SHP77 treated with DMSO at 0.1 percent for 48 hours (cell line): Measurements from ENCODE around the gene NARS2.
"Not testable (repeated sequence)": the region's sequence is repeated elsewhere in the genome, so short reads cannot be mapped to it uniquely, and the experiment has no call there.

Source experiments
- DNase-seq: peaks from one replicate; lab custom pipeline; 2025; lab: John Stamatoyannopoulos, UW

The NARS2 gene

DNA sequence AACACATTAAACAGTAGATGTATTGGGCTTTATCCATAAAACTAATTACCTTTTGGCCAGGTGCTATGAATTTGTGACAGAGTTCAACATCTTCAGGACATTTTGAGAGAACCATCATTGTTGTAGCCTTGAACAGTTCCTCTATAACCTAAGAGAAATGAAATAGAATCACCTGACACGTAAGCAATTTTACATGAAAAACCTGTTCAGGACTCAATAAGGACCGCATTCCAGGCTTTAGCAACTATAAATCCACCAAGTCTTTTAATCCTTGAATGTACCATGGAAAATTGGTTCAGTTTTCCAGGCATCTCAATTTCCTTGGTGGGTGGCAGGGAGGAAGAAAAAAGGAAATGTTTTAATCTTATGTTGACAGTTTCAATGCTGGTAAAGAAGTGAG lies 96.1 kb downstream of the NARS2 start:
- no peak for DNase-seq

GRCh38 chr11:78476066-78476465 lies 98.6 kb downstream of the NARS2 start:
- no peak for DNase-seq

DNA sequence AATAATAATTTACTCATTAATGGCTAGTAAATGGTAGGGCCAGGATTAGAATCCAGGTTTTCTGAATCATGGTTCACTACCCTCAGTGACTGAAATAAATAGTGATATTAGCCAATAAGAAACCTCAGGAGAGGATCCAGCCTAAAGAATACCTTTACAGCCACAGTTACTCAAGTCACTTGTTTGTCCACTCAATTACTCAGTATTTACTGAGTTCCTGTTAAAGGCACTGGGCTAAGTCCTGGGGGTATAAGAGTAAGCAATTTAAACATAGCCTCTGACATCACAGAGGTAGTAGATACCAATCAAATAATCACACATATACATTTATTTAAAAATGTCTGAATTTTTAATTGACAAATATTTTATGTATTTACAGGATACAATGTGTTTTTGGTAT lies 100.2 kb downstream of the NARS2 start:
- no peak for DNase-seq

DNA sequence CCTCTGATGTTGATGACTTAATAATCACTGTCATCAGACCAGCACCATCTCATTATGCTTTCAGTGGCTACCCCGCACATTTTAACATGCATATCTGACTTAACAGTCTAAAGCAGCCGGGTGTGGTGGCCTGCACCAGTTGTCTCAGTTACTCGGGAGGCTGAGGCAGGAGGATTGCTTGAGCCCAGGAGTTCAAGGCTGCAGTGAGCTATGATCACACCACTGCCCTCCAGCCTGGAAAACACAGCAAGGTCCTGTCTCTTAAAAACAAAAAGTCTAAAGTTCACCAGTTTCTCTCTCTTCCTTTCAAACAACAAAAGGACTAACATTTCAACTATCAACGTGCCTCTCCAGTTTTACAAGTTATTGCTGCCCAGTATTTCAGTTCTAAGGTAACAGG lies 101.8 kb downstream of the NARS2 start:
- no peak for DNase-seq

DNA sequence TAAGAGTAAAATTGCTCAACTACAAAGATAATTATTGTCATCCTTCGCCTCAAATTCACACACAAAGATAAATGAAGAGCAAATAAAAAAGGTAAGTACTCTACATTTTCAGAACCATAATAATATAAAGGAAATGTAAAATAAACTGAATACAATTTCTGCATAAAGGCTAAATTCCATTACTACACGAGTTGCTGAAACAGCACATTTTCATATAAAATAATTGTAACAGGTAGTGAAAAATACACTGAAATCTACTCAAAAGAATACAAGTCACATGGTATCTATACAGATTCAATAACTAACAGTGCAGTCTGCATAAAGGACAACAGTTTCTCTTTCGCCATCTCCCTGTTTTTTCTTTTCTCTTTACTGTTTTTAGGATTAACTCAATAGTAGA lies 102.3 kb downstream of the NARS2 start:
- DNase-seq, result no peak

- DNase-seq, result no peak
Observed at GRCh38 chr11:78470861-78471442, 103.7 kb downstream of the NARS2 start.

DNA sequence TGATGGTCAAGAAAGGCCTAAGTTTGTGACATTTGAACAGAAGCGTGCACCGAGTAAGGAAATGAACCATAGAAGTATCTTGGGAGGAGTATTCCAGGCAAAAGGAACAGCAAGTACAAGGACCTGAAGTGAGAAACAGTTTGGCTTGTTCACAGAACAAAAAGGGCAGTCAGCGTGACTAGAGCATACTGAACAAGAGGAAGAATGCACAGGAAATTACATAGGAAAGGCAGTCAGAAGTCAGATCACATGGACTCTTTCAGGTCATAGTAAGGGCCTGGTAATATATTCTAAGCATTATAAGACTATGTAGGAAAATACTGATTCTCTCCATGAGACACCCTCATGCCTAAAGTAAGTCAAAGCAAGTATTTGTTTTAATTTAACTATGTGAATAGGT lies 104.8 kb downstream of the NARS2 start:
- DNase-seq, result no peak

DNA sequence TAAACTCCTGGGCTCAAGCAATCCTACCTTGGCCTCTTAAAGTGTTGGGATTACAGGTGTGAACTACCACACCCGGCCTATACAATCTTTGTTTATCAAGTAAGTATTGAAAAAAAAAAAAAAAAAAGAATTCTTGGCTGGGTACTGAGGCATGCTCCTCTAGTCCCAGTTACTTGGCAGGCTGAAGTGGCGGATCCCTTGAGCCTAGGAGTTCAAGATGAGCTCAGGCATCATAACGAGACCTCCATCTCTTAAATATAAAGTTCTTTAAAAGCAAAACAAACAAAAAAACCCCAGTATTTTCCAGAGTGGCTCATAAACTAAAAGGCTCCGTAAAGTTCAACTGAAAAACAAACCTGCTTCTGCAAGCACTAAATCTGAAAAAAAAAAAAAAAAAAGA lies 106.7 kb downstream of the NARS2 start:
- DNase-seq, result no peak

- no peak for DNase-seq
Observed at GRCh38 chr11:78467370-78467769, 107.3 kb downstream of the NARS2 start.

GRCh38 chr11:78465169-78465942 lies 109.3 kb downstream of the NARS2 start:
- no peak for DNase-seq

DNA sequence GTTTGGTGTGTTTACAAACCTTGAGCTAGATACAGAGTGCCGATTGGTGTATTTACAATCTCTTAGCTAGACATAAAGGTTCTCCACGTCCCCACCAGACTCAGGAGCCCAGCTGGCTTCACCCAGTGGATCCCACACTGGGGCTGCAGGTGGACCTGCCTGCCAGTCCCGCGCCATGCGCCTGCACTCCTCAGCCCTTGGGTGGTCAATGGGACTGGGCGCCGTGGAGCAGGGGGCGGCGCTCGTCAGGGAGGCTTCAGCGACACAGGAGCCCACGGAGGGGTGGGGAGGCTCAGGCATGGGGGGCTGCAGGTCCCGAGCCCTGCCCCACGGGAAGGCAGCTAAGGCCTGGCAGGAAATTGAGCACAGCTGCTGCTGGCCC lies 109.9 kb downstream of the NARS2 start:
- not testable (repeated sequence) for DNase-seq

- DNase-seq, result no peak
Observed at GRCh38 chr11:78460471-78460870, 114.2 kb downstream of the NARS2 start.

DNA sequence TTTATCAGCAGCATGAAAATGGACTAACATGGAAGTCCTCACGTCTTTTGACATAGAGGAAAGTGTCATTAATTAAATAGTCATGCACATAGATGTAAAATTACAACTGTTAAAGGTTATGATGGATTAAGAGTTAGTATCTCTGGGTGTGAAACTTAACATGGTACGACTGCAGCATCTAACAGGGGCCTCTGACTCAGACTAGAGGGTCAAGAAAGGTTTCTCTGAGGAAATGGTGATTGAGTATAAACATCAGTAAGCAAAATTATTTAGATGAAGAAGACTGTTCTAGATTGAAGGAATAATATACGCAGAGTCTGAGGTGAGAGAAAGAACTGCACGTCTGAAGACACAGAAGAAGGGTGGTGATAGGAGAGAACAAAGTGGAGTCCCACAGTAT lies 114.9 kb downstream of the NARS2 start:
- no peak for DNase-seq

GRCh38 chr11:78457448-78457847 lies 117.2 kb downstream of the NARS2 start:
- no peak for DNase-seq

GRCh38 chr11:78453140-78453935 lies 121.3 kb downstream of the NARS2 start:
- no peak for DNase-seq

- no peak for DNase-seq
Observed at GRCh38 chr11:78451371-78452150, 123.1 kb downstream of the NARS2 start.

DNA sequence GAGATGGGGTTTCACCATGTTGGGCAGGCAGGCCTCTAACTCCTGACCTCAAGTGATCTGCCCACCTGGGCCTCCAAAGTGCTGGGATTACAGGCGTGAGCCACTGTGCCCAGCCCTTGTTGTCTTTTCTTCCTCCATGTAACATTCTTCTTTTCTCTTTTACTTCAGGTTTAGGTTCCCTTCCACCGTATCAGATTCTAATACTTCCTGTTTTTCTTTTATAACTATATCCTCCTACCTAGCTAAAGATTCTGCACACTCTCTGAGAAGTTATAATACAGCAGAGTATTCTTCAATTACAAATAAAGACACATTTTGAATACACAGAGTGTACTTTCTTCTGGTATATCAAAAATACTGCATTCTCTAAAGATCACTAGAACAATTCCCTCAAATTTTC lies 123.8 kb downstream of the NARS2 start:
- DNase-seq, result no peak

- no peak for DNase-seq
Observed at GRCh38 chr11:78449866-78450265, 124.8 kb downstream of the NARS2 start.

GRCh38 chr11:78446210-78446609 lies 128.5 kb downstream of the NARS2 start:
- no peak for DNase-seq

GRCh38 chr11:78444726-78445125 lies 129.9 kb downstream of the NARS2 start:
- DNase-seq, result no peak

DNA sequence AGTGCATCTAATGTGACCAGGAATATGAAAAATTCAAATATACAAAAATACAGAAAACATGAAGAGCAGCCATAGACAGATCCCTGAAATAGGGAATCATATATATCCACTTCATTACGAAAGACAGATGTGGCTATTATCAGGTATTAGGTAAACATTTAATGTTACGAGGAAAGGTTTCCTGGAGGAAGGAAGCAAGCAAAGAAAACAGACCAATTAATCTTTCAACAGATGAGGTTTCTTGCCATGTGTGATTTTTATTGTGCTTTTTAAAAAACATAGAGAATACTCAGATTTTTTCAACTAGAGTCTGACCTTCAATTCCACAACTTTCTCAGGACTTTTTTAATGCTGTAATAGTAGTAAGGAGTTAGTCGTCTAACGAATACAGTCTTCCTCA lies 132.7 kb downstream of the NARS2 start:
- DNase-seq, result no peak

DNA sequence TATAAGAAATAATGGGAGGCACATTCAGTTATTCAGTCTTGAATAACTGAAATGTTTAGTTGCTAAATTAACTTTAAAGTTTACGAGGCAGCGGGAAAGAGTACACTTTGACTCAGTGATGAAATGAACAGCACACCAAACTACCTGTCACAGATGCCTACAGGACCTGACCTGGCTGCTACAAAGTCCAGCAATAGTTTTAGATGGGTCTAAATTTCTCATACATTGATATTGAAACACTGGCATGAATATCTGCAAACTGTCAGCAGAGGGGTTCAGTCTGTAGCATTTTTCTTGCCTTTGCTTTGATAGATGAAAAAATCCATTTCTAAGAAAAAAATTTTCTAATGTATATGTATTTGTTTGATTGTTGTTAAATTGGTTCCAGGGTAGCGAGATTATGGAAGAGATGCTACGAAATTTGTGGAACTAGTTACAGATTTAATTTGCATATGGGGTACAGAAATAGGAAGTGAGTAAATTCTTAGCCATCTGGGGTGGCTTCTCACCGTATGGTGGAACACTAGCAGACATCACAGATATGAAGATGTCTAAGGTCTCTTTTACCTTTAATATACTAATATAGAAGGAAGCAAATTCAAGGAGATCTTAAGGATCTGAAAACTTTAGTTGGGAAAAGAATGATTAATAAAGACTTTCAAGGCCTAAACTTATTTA lies 136.2 kb downstream of the NARS2 start:
- no peak for DNase-seq
